OCI-LY3 (cell line): ENCODE results near the gene MBD4.

Experiments used
- H2AFZ ChIP-seq: fragments of 200-600, 300-600 bp; shearing (Covaris generic); 2 replicates; pipeline ENCODE4 v1.6.0; 2014; ENCODE audit warnings: antibody characterized with exemption, low read depth, low read length
- H3K27ac ChIP-seq: fragments of 200-600, 300-600 bp; sonication (generic); 2 replicates; pipeline ENCODE4 v1.5.1; 2014; ENCODE audit warnings: mild to moderate bottlenecking, low read length, moderate library complexity, mixed read lengths
- H3K27me3 ChIP-seq: fragments of 200-600, 300-600 bp; sonication (generic); 2 replicates; pipeline ENCODE4 v1.6.1; 2014; ENCODE audit warnings: low read depth, low read length, mixed read lengths
- H3K36me3 ChIP-seq: fragments of 200-600, 300-600 bp; sonication (generic); replicated peaks from 2 replicates; pipeline ENCODE3; 2014; ENCODE audit warnings: low read depth, low read length, mixed read lengths
- H3K4me1 ChIP-seq: fragments of 300-600, 200-600 bp; sonication (generic); 2 replicates; pipeline ENCODE4 v1.6.1; 2014; ENCODE audit warnings: low read length, mixed read lengths
- H3K4me2 ChIP-seq: fragments of 200-600, 300-600 bp; sonication (generic); 2 replicates; pipeline ENCODE4 v1.6.1; 2014; ENCODE audit warnings: low read length, mixed read lengths
- H3K4me3 ChIP-seq: fragments of 300-600, 200-600 bp; sonication (generic); 2 replicates; pipeline ENCODE4 v1.5.1; 2014; ENCODE audit warnings: antibody characterized with exemption, mild to moderate bottlenecking, low read length, moderate library complexity
- H3K79me2 ChIP-seq: fragments of 300-600, 200-600 bp; shearing (Covaris generic); 2 replicates; pipeline ENCODE4 v1.6.1; 2014; ENCODE audit warnings: mild to moderate bottlenecking, low read length, mixed read lengths
- H3K9ac ChIP-seq: fragments of 300-600, 200-600 bp; shearing (Covaris generic); 2 replicates; pipeline ENCODE4 v1.6.0; 2014; ENCODE audit warnings: mild to moderate bottlenecking, low read length, moderate library complexity
- H3K9me3 ChIP-seq: fragments of 200-600, 300-600 bp; shearing (Covaris generic); 2 replicates; pipeline ENCODE4 v1.6.1; 2014; ENCODE audit warnings: low read length, mixed read lengths; ENCODE audit not compliant: insufficient read depth
- H4K20me1 ChIP-seq: fragments of 200-600, 300-600 bp; sonication (generic); 2 replicates; pipeline ENCODE4 v1.6.1; 2016; ENCODE audit warnings: low read length, mixed read lengths; ENCODE audit not compliant: insufficient read depth
- CTCF ChIP-seq: fragments of 200-600, 300-600 bp; sonication (generic); IDR thresholded peaks from 2 replicates; pipeline ENCODE4 v1.5.1; 2014; ENCODE audit warnings: antibody characterized with exemption, low read length, low read depth
- EZH2phosphoT487 ChIP-seq: fragments of 200-600 bp; shearing (Covaris generic); IDR thresholded peaks from 2 replicates; pipeline ENCODE4 v1.6.1; 2018; ENCODE audit warnings: antibody characterized with exemption, mixed run types, low read depth

Gene MBD4

GRCh38 chr3:129460155-129460554, 20.4 kb upstream of the MBD4 start:
- Histone ChIP-seq H3K27ac (no peak overlapping the region), H3K36me3 (no peaks in the 10 kb centered on the region), H3K4me2 (no peak overlapping the region), H3K9ac (no peak overlapping the region), H3K9me3 (no peaks in the 10 kb centered on the region), H3K27me3 (no peaks in the 10 kb centered on the region), H3K4me1 (no peaks in the 10 kb centered on the region), H3K4me3 (no peak overlapping the region), H4K20me1 (no peaks in the 10 kb centered on the region), H3K79me2 (no peaks in the 10 kb centered on the region), H2AFZ (no peak overlapping the region)
- no peak for TF ChIP-seq CTCF
- TF ChIP-seq EZH2phosphoT487 = no peak

GRCh38 chr3:129453732-129454131, 14.0 kb upstream of the MBD4 start:
- H4K20me1 ChIP-seq = no peaks in the 10 kb centered on the region
- H3K9ac ChIP-seq = no peak overlapping the region
- no peaks in the 10 kb centered on the region for H3K36me3 ChIP-seq
- no peaks in the 10 kb centered on the region for H3K9me3 ChIP-seq
- H3K4me3 ChIP-seq = no peak overlapping the region
- no peaks in the 10 kb centered on the region for H3K27me3 ChIP-seq
- H3K4me2 ChIP-seq = no peak overlapping the region
- no peak overlapping the region for H3K27ac ChIP-seq
- no peaks in the 10 kb centered on the region for H3K4me1 ChIP-seq
- no peak overlapping the region for H2AFZ ChIP-seq
- no peaks in the 10 kb centered on the region for H3K79me2 ChIP-seq
- TF ChIP-seq EZH2phosphoT487 = no peak
- TF ChIP-seq CTCF = no peak

- Histone ChIP-seq H4K20me1 (no peaks in the 10 kb centered on the region), H3K27ac (no peak overlapping the region), H3K27me3 (no peaks in the 10 kb centered on the region), H3K4me2 (no peak overlapping the region), H2AFZ (no peak overlapping the region), H3K4me1 (no peaks in the 10 kb centered on the region), H3K4me3 (no peak overlapping the region), H3K79me2 (no peaks in the 10 kb centered on the region), H3K9ac (no peak overlapping the region), H3K36me3 (no peaks in the 10 kb centered on the region), H3K9me3 (no peaks in the 10 kb centered on the region)
- TF ChIP-seq EZH2phosphoT487 (no peak), CTCF (no peak)
Observed at GRCh38 chr3:129449279-129450115, 9.7 kb upstream of the MBD4 start.

- Histone ChIP-seq H3K9ac (no peak overlapping the region), H3K4me2 (no peak overlapping the region), H3K4me3 (no peak overlapping the region), H3K4me1 (no peaks in the 10 kb centered on the region), H3K79me2 (no peaks in the 10 kb centered on the region), H3K36me3 (no peaks in the 10 kb centered on the region), H3K27ac (no peak overlapping the region), H3K27me3 (no peaks in the 10 kb centered on the region), H4K20me1 (no peaks in the 10 kb centered on the region), H3K9me3 (no peaks in the 10 kb centered on the region), H2AFZ (no peak overlapping the region)
- no peak for TF ChIP-seq CTCF
- no peak for TF ChIP-seq EZH2phosphoT487
Observed at GRCh38 chr3:129448186-129448895, 8.6 kb upstream of the MBD4 start.
